Measurements from ENCODE around the gene ELAC1.
A peak's percentile ranks its signal among the peaks of the same experiment; 100 is the strongest.

ELAC1 gene

DNA sequence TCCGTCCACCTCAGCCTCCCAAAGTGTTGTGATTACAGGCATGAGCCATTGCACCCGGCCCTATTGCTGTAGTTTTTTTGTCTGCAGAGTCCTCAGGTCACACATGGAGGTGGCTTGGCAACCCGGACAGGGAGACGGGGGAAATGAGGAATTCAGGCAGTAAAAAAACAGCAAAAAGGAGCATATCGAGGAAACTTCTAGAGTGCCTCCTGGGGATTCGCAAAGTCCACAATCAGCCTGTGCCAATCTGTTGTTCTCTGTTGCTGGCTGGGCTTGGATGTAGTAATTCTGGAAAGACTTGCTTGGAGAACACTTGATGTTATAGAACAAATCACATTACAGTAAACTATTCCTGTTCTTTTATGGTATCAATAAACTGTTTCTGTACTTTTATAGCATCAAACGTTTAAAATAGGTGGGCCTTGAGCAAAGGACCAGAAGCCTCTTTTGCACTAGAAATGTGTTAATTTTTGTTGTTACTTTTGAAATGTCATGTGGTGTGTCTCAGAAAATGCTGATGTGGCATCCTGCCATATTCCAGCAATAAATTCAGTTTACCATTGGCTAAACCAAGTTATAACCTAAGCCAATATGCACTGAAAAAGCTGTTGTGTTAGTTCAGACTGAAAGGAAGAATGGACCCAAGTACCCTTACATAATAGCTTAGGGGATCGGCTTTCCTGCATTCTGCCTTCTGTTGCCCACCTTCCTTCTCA is 14.4 kb downstream of the ELAC1 start:
- DNase-seq (ENCODE audit: low spot score), result no peak
- H3K27ac ChIP-seq, result no peak overlapping the region
- POLR2A ChIA-PET (ENCODE audit: low non-redundant PET), result no interaction called here
- TF ChIP-seq, protein P1, sequence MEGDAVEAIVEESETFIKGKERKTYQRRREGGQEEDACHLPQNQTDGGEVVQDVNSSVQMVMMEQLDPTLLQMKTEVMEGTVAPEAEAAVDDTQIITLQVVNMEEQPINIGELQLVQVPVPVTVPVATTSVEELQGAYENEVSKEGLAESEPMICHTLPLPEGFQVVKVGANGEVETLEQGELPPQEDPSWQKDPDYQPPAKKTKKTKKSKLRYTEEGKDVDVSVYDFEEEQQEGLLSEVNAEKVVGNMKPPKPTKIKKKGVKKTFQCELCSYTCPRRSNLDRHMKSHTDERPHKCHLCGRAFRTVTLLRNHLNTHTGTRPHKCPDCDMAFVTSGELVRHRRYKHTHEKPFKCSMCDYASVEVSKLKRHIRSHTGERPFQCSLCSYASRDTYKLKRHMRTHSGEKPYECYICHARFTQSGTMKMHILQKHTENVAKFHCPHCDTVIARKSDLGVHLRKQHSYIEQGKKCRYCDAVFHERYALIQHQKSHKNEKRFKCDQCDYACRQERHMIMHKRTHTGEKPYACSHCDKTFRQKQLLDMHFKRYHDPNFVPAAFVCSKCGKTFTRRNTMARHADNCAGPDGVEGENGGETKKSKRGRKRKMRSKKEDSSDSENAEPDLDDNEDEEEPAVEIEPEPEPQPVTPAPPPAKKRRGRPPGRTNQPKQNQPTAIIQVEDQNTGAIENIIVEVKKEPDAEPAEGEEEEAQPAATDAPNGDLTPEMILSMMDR (conservative IDR thresholded peaks at IDR 0.05; ENCODE audit: low read depth), result no peak
- CTCF ChIA-PET, result no interaction called here

DNA sequence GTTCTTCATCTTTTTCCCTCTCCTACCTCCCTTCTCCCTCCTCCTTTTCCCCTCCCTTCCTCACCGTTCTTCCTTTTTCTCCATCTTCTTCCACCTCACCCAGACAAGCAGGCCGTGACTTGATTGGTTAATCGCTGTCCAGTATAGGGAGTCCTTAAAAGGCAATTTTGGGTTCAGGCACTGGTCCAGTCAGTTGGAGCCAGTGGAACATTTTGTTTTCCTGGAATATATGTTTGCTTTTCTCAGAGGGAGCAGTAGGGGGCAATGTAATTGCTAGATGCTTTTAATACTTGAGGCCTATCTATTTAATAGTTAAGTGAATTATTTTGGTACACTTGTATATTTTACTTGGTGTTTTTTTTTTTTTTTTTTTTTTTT is 15.0 kb downstream of the ELAC1 start:
- CTCF ChIA-PET, result no interaction called here
- no peak overlapping the region for H3K27ac ChIP-seq
- no peak for DNase-seq (ENCODE audit: low spot score)
- POLR2A ChIA-PET (ENCODE audit: low non-redundant PET), result no interaction called here
- TF ChIP-seq, protein P1 (conservative IDR thresholded peaks at IDR 0.05; ENCODE audit: low read depth), result no peak

DNA sequence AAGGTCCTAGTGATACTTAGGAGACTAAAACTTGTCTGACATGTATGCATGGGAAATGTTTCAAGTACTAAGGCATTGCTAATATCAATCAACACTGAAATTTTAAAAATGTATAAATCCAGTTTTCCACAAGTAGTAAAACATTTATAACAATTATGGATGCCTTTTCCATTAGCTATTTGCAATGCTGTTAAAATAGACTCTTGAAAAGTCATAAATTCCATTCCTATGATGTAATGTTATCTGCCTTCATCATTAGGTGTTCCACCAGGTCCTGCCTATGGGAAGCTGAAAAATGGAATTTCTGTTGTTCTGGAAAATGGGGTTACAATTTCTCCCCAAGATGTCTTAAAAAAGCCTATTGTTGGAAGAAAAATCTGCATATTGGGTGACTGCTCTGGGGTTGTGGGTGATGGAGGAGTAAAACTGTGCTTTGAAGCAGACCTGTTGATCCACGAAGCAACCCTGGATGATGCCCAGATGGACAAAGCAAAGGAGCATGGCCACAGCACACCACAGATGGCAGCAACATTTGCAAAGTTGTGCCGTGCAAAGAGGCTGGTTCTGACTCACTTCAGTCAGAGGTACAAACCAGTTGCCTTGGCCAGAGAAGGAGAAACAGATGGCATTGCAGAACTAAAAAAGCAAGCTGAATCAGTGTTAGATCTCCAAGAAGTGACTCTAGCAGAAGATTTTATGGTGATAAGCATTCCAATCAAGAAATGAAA is 18.7 kb downstream of the ELAC1 start:
- no peak overlapping the region for H3K27ac ChIP-seq
- DNase-seq (ENCODE audit: low spot score), result peak; percentile 13

DNA sequence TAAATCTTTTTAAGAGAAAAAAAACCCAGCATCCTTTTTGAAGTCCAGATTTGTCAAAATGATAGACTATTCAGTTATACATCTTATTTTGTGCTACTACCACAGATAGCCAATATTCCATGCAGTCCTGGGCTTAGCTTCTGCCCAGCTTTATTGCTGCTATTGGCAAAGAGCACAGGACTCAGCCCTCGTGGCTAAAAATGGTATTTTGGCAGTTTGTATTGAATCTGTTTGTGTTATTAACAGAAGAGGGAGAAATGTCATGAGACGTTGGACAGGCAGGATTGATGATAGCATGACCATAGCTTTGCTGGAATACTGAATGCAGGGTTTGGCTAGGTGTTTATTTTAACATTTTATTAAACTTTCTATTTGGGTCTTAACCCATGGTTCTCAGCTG is 19.4 kb downstream of the ELAC1 start:
- ChIA-PET POLR2A (ENCODE audit: low non-redundant PET) (no interaction called here), CTCF (no interaction called here)
- no peak for DNase-seq (ENCODE audit: low spot score)
- no peak overlapping the region for H3K27ac ChIP-seq
- TF ChIP-seq, protein P1 (conservative IDR thresholded peaks at IDR 0.05; ENCODE audit: low read depth), result no peak

More for the DNA sequence above, 18.7 kb downstream of the ELAC1 start:
- CTCF ChIA-PET, result no interaction called here
- TF ChIP-seq, protein P1 (conservative IDR thresholded peaks at IDR 0.05; ENCODE audit: low read depth), result no peak
- POLR2A ChIA-PET (ENCODE audit: low non-redundant PET), result no interaction called here

DNA sequence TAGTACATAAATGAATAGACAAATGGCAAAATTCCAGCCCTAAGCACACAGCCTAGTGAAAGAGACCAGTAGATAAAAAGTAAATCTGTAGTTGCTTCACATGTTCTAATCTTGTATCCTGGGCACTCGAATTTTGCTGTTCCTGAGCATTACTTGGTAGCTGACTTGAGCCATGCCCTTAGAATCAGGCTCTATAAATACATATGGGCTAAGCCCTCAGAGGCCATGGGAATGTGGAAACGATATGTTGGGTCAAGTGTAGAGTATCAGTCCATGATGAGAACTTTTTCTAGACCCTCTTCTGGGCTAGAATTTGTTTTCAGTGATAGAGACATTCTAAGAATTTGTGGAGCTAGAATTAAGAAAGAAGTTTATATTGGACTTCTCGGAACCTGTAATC is 21.9 kb downstream of the ELAC1 start:
- DNase-seq (ENCODE audit: low spot score), result no peak
- POLR2A ChIA-PET (ENCODE audit: low non-redundant PET), result no interaction called here
- TF ChIP-seq, protein P1 (conservative IDR thresholded peaks at IDR 0.05; ENCODE audit: low read depth), result no peak
- CTCF ChIA-PET, result no interaction called here
- no peak overlapping the region for H3K27ac ChIP-seq

DNA sequence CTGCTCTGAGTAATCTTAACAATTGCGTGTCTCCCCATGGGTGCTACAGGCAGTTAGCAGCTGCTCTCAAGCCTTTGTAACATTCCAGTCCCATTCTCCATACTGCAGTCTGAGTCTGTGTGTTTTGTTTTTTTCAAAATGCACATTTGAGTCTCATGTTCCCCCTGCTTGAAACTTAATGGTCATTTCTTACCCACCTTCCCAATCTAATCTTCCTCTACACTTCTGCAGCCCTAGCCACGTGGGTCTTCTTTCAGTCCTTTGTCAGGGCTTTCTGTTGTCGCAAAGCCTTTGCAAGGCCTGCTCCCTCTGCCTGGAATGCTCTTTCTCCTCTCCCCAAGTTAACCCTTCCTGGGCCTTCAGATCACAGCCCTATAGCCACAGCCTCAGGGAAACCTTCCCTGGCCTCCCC is 24.5 kb downstream of the ELAC1 start:
- DNase-seq (ENCODE audit: low spot score), result no peak
- ChIA-PET POLR2A (ENCODE audit: low non-redundant PET) (no interaction called here), CTCF (no interaction called here)
- TF ChIP-seq, protein P1 (conservative IDR thresholded peaks at IDR 0.05; ENCODE audit: low read depth), result no peak
- no peak overlapping the region for H3K27ac ChIP-seq

All from RWPE1 (cell line).